Skeletal muscle satellite cell (primary cell): ENCODE measurements around the gene TYW1B. TPM values are rescaled to one million over a fixed set of nuclear protein-coding genes. Genes with fewer than 3 reads are reported as not detected.
"Not testable (repeated sequence)": the region's sequence is repeated elsewhere in the genome, so short reads cannot be mapped to it uniquely, and the experiment has no call there.

Experiments
- H3K27me3 ChIP-seq: 2 replicates; pipeline ENCODE4 v1.7.0; 2013; ENCODE audit warnings: low read length; ENCODE audit not compliant: control insufficient read depth, insufficient read depth
- H3K36me3 ChIP-seq: 2 replicates; pipeline ENCODE4 v1.7.0; 2013; ENCODE audit warnings: mild to moderate bottlenecking, control low read depth, low read length; ENCODE audit not compliant: insufficient read depth
- H3K4me1 ChIP-seq: 2 replicates; pipeline ENCODE4 v1.7.0; 2013; ENCODE audit warnings: low read length; ENCODE audit not compliant: control insufficient read depth, insufficient read depth
- H3K4me2 ChIP-seq: 2 replicates; pipeline ENCODE4 v1.7.0; 2013; ENCODE audit warnings: mild to moderate bottlenecking, low read length
- H3K4me3 ChIP-seq: 2 replicates; pipeline ENCODE4 v1.7.0; 2013; ENCODE audit warnings: low read length
- H3K9ac ChIP-seq: 2 replicates; pipeline ENCODE4 v1.7.0; 2013; ENCODE audit warnings: mild to moderate bottlenecking, low read depth, low read length, moderate library complexity
- H3K9me3 ChIP-seq: replicated peaks from 2 replicates; pipeline ENCODE4 v1.7.0; 2013; ENCODE audit warnings: mild to moderate bottlenecking, control low read depth, low read length
- small RNA-seq: library from RNA; depleted of rRNA; stranded (forward); fragments of <200 nt; gene quantifications from one replicate; pipeline ENCODE3, GENCODE V24; 2012

TYW1B gene

GRCh38 chr7:72538147-72538546 lies 289.9 kb downstream of the TYW1B start:
- H3K4me1 ChIP-seq, result peaks cover 12% of the 10 kb centered on the region
- H3K9ac ChIP-seq, result no peak overlapping the region
- no peaks in the 10 kb centered on the region for H3K9me3 ChIP-seq
- H3K4me2 ChIP-seq, result no peak overlapping the region
- no peak overlapping the region for H3K4me3 ChIP-seq
- no peaks in the 10 kb centered on the region for H3K36me3 ChIP-seq
- H3K27me3 ChIP-seq, result no peaks in the 10 kb centered on the region

- H3K4me2 ChIP-seq, H3K27me3 ChIP-seq, H3K4me3 ChIP-seq, H3K9ac ChIP-seq, H3K9me3 ChIP-seq, H3K36me3 ChIP-seq: not testable (repeated sequence)
- H3K4me1 ChIP-seq, result peaks cover 12% of the 10 kb centered on the region
Measured at GRCh38 chr7:72536038-72536437, 292.0 kb downstream of the TYW1B start.

DNA sequence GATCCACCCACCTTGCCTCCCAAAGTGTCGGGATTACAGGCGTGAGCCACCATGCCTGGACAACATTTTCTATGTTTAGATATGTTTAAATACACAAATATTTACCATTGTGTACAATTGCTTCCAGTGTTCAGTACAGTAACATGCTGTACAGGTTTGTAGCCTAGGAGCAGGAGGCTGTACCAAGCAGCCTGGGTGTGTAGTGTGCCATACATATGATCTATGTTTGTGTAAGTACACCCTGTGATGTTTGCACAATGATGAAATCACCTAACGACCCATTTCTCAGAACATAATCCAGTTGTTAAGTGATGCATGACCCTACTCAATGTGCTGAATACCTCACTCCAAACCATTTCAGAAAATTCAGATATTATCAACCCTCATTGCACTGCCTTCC lies 297.0 kb downstream of the TYW1B start:
- not testable (repeated sequence) for H3K4me1 ChIP-seq, H3K9ac ChIP-seq, H3K9me3 ChIP-seq, H3K36me3 ChIP-seq, H3K4me2 ChIP-seq, H3K4me3 ChIP-seq, H3K27me3 ChIP-seq

Small RNAs within 50 kb of the gene (small RNA-seq; reads per million reads assigned to genes)
- gene AC211469.2, result not detected
- not detected for gene MIR4650-2
- not detected for gene RN7SL377P
- gene RN7SL625P, result not detected
